GM18909 (cell line): ENCODE results near the gene ASB8.
A peak's percentile ranks its signal among the peaks of the same experiment; 100 is the strongest.

Experiments
- ATAC-seq: cut with Tn5 transposase; IDR thresholded peaks from one replicate; pipeline ENCODE4 v1.9.1; 2021; ENCODE audit warnings: mild to moderate bottlenecking; ENCODE audit not compliant: unreplicated experiment, poor library complexity

The ASB8 gene, protein sequence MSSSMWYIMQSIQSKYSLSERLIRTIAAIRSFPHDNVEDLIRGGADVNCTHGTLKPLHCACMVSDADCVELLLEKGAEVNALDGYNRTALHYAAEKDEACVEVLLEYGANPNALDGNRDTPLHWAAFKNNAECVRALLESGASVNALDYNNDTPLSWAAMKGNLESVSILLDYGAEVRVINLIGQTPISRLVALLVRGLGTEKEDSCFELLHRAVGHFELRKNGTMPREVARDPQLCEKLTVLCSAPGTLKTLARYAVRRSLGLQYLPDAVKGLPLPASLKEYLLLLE

GRCh38 chr12:48157018-48157888, at the start of gene ASB8:
Gene ASB8, minus strand, starts transcription at chr12:48157515. Its CDS starts 4,019 bp downstream, at chr12:48153496.
- peak; percentile 92 for ATAC-seq

GRCh38 chr12:48203192-48203591, 45.9 kb upstream of the ASB8 start, which contains the start of gene OR10AD1:
Gene OR10AD1, minus strand, starts transcription at chr12:48203292. Its CDS starts 0 bp downstream, at chr12:48203292.
- no peak for ATAC-seq

GRCh38 chr12:48202766-48203165, 45.5 kb upstream of the ASB8 start:
- ATAC-seq: no peak

- ATAC-seq: no peak
Measured at GRCh38 chr12:48201516-48201915, 44.2 kb upstream of the ASB8 start.

- ATAC-seq: no peak
Measured at GRCh38 chr12:48201091-48201490, 43.8 kb upstream of the ASB8 start.

DNA sequence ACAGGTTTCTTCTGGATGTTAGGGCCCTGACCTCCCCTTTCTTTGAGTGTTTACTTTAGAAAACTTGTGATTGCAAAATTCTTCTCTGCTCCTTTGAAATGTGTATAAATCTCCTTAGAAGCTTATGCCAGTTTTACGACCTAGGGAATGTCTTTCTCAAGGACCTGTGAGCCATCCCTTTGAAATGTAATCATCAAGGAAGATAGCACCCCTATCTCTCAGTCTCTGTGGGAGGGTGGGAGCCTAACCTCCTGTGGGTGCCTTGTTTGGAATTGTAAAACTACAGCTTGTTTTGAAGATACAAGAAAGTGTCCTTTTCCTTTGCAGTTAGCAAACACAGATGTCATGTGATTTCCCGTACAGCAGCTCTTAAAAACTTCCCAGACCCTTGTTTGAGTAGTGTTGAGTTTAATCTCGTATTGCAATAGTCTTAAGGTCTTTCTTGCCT, 42.5 kb upstream of the ASB8 start:
- ATAC-seq: no peak

DNA sequence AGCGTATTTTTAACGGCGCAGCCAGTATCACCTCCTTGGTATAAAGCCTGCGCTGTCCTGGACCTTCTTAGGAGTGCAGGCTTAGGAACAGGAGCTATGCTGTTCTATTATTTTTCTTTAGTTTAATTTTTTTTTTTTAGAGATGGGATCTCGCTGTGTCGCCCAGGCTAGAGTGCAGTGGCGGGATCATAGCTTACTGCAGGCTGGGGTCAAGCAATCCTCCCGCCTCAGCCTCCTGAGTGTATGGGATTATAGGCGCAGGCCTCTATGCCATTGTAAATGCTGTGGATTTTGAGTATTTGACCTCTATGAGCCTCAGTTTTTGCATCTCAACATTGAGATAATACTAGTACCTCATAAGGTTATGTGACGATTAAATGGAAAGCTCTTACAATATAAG, 41.7 kb upstream of the ASB8 start:
- no peak for ATAC-seq

DNA sequence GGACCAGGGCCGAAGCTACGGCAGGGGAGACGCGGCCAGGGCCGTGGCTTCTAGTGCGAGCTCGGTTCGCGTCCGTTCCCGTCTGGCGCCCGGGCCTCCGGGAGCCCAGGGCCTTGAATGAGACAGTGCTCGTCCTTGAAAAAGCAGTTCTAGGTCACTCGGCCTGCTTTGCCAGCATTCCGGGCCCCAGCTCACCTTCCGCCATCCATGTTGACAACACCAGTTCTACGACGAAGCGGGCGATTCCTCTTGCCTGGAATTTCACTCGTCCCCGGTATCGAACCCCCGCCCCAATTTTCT, 41.3 kb upstream of the ASB8 start:
- ATAC-seq: peak; percentile 12

DNA sequence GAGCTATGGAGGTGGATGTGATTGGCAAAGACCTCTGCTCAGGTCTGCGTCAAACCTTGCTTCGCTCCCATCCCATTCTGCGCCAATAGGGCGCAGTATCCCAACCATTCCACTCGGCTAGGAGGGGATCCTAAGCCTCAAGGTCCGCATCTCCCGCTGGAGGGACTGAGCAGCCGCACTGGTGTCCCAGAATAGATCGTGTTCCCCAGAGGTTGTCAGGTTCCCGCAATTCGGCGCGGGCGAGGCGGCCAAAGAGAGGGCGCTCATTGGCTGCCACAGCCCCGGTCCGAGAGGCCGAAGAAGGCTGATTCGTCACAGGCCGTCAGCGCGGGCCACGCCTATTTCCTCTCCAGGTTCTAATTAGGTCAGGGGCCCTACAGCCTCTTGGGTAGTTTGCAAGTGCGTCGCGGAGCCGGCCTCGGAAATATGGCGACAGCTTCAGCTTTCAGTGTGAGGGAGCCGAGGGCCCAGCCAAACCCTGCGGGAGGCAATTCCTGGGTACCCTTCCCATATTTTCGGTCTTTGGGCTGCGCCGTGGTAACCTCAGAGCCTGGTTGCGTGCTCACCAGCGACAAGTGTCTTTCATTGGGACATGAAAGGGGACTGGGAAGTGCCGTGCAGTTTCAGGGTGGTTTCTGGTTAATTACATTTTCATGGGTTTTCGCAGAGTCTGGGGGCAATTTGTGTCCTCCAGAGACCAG, 40.8 kb upstream of the ASB8 start:
- ATAC-seq: peak; percentile 100

GRCh38 chr12:48197549-48197970, 40.2 kb upstream of the ASB8 start:
- peak; percentile 24 for ATAC-seq

DNA sequence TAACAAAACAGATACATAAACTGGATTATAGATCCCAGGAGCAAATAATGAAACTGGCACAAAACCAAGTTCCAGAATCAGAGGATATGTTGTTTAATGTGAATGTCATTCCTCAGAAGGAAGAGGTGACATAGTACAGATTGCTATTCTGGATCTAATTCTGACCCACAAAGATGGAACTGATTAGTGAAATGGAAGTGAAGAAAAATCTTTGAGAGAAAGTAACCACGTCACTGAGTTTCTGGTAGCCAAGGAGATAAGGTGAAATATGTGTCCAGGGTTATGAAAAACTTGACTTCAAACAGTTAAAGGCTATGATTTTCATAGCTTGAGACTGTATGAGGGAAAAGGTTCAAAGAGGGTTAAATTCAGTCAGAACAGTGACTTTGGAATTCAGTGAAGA, 37.5 kb upstream of the ASB8 start:
- ATAC-seq: no peak

- ATAC-seq: no peak
Measured at GRCh38 chr12:48193623-48194022, 36.3 kb upstream of the ASB8 start.

DNA sequence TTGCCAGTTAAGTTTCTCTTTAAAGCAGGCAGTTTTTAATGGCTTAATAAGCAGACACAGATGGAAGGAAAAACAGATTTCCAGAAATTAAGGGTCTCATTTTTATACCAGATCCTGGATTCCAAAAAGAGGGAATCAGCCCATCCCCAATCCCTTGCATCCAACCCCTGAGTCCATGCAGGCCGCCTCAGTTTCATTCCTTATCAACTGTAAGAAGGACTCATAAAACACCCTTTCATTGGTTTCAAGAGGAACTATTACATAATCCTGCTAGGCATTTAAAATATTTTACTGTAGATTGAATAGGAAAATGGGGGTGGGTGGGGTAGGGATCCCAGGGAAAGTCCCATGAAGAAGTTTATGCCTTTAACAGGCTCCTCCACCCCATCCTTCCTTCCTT, 35.5 kb upstream of the ASB8 start:
- no peak for ATAC-seq

GRCh38 chr12:48191096-48191495, 33.8 kb upstream of the ASB8 start:
- ATAC-seq: no peak

DNA sequence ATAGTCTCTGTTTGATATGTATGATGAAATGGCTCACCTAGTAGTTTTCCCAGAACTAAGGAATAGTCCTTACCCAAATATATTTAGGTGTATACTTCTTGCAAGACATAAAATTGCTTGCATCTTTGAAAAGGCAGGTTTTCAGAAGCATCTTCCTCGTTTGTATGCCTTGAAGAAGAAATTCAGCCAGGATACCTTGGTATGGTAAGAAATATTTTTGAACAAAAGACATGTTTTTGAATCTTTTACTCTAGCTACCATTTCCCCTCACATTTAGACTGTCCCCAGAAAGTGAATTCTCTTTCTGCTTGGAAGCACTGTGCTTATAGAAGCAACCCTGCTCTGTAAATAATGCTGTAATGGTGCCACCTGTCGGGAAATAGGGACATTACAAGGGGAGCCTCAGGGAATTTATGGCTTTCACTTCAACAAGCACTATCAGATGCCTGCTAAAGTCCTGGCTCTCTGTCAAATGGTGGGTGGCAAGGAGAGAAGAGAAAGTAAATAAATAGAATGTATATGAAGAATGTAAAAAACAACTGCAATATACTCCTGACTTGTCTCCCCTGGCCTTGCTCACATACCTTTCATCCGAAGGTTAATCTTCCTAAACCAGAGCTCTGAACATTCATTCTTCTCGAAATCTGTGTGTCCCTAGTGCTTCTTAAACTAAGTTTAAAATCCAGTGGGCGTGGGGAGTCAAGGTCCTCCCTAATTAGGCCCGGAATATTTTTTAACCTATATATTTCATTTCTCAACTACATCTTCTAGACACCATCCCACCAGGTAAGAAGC, 32.2 kb upstream of the ASB8 start:
- ATAC-seq: peak; percentile 54

GRCh38 chr12:48187916-48188695, 30.8 kb upstream of the ASB8 start:
- no peak for ATAC-seq

DNA sequence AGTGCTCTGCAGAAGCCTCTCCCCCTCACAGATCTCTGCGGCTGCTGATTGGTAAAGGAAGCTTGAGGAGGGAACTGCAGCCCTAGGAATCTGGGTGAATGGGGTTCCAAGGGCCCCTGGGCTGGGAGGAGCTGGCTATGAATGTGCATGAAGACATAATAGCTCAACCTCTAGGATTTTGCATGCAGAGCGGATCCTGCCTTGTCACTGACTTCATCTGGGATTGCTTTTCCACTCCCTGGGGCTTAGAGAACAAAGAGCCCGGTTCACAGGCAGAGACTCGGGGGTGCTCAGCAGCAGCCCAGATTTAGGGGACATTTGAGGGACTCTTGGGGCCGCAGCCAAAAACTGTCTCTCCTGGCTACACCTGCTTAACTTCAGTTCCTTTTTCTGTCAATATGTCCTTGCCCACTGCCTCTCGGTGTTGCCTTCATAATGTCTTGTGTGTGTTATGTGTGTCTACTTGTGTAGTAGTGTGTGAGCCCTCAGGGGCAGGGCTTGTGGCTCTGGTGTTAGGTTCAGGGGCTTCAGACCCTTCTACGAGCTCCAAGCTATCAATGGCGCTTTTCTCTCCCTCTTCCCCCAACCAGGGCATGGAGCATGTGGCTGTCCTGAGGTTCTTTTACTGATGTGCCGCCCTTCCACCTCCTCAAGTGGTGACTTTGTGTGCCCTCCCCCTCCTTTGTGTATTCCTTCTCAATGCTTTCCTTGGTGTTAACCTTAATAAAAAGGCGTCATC, 28.0 kb upstream of the ASB8 start:
- no peak for ATAC-seq

- ATAC-seq: no peak
Measured at GRCh38 chr12:48184549-48184922, 27.2 kb upstream of the ASB8 start.
